Endodermal cell (in vitro differentiated cells): ENCODE data around the gene CD6. TPM values are rescaled to one million over a fixed set of nuclear protein-coding genes. Genes with fewer than 3 reads are reported as not detected.

Experiments used
- DNase-seq: peaks from one replicate; pipeline ENCODE4 v3.0.0-alpha.2; 2017
- H3K27ac ChIP-seq: 2 replicates; pipeline ENCODE4 v1.5.1; 2013; ENCODE audit warnings: mild to moderate bottlenecking, low read depth, low read length, moderate library complexity
- H3K27me3 ChIP-seq: 2 replicates; pipeline ENCODE4 v1.6.1; 2013; ENCODE audit warnings: mild to moderate bottlenecking, low read length, moderate library complexity; ENCODE audit not compliant: insufficient read depth, control insufficient read depth, poor library complexity, severe bottlenecking
- H3K36me3 ChIP-seq: 2 replicates; pipeline ENCODE4 v1.7.0; 2013; ENCODE audit warnings: mild to moderate bottlenecking, low read length, moderate library complexity; ENCODE audit not compliant: control insufficient read depth, insufficient read depth
- H3K4me1 ChIP-seq: one replicate; pipeline ENCODE4 v1.7.0; 2013; ENCODE audit warnings: low read length; ENCODE audit not compliant: control insufficient read depth, insufficient read depth
- H3K4me3 ChIP-seq: 2 replicates; pipeline ENCODE4 v1.5.1; 2013; ENCODE audit warnings: mild to moderate bottlenecking, low read length, moderate library complexity
- H3K9ac ChIP-seq: 2 replicates; pipeline ENCODE4 v1.6.1; 2013; ENCODE audit warnings: mild to moderate bottlenecking, low read length, moderate library complexity; ENCODE audit not compliant: poor library complexity, severe bottlenecking; ENCODE audit errors: extremely low read depth
- H3K9me3 ChIP-seq: 2 replicates; pipeline ENCODE4 v1.6.1; 2013; ENCODE audit warnings: mild to moderate bottlenecking, low read length, moderate library complexity; ENCODE audit not compliant: control insufficient read depth
- H3K27ac Mint-ChIP-seq: 2 replicates; pipeline ENCODE4 v1.8.0; 2020; ENCODE audit warnings: mixed read lengths
- H3K27me3 Mint-ChIP-seq: 2 replicates; pipeline ENCODE4 v1.8.0; 2021; ENCODE audit warnings: mild to moderate bottlenecking, mixed read lengths; ENCODE audit not compliant: insufficient read depth
- H3K36me3 Mint-ChIP-seq: 2 replicates; pipeline ENCODE4 v1.8.0; 2020; ENCODE audit warnings: low read depth, mixed read lengths
- H3K4me1 Mint-ChIP-seq: 2 replicates; pipeline ENCODE4 v1.8.0; 2020; ENCODE audit warnings: mixed read lengths
- H3K4me3 Mint-ChIP-seq: 2 replicates; pipeline ENCODE4 v1.8.0; 2020; ENCODE audit warnings: mild to moderate bottlenecking, moderate library complexity, mixed read lengths
- H3K9me3 Mint-ChIP-seq: 2 replicates; pipeline ENCODE4 v1.8.0; 2020; ENCODE audit warnings: mild to moderate bottlenecking, mixed read lengths
- CTCF ChIP-seq: fragments of 200-600 bp; sonication (generic); conservative IDR thresholded peaks from 2 replicates; pipeline ENCODE4 v1.5.0; 2021; ENCODE audit warnings: antibody characterized with exemption, mild to moderate bottlenecking
- WGBS, 2 experiments: methylation state at CpG; one replicate each; pipeline versions ENCODE4 v1.1.5 to v1.1.7; 2013; ENCODE audit warnings: missing lambda C conversion rate in 2 of 2, mixed read lengths in 1 of 2; ENCODE audit not compliant: insufficient coverage in 1 of 2, insufficient read length in 1 of 2; 5-methylcytosine and 5-hydroxymethylcytosine counted together
- total RNA-seq, 2 donors: library from RNA; stranded (reverse); fragmentation: NEBNext Ultra II Directional in 1 of 2; extraction: Animal tissue kit (Norgen Biotek cat#: 25700) in 1 of 2; gene quantifications; 2 replicates in 1 of 2; 3 replicates in 1 of 2; pipeline ENCODE4 v1.2.1, GENCODE V29; 2021

The CD6 gene
- total RNA-seq, 2 donors from 2014 or later = 1.5 to 1.6 TPM

DNA sequence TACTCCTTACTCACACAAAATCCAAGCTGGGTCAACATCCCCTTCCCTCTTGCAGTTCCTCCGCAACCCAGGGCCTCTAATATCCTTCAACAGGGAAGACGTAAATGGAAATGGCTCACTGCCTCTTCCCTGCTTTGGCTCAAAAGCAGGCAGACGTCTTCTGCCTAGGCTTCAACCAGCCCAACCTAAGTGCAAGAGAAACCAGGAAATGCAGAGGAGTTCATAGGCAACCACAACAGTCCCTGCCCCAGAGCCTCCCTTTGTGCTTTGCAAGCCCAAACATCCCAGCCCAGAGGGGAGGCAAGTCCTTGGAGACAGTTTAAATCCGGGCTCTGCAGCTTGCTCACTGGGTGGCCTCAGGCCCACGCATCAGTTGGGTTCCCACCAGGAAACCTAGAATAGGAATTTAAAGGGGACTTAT, 33.3 kb downstream of the CD6 start:
- Mint-ChIP-seq H3K4me1 (peaks cover 26% of the 10 kb centered on the region), H3K27ac (no peak overlapping the region), H3K36me3 (no peaks in the 10 kb centered on the region), H3K27me3 (peaks cover 84% of the 10 kb centered on the region), H3K4me3 (no peak overlapping the region), H3K9me3 (no peaks in the 10 kb centered on the region)
- Histone ChIP-seq H3K4me1 (peaks cover 5% of the 10 kb centered on the region), H3K27ac (no peak overlapping the region), H3K9me3 (no peaks in the 10 kb centered on the region), H3K4me3 (no peak overlapping the region), H3K36me3 (no peaks in the 10 kb centered on the region), H3K9ac (no peak overlapping the region), H3K27me3 (peaks cover 51% of the 10 kb centered on the region)
- no peak for TF ChIP-seq CTCF
- WGBS, 2 experiments = 64 to 69% methylated on average over 5 of the region's 5 CpGs
- DNase-seq = no peak

DNA sequence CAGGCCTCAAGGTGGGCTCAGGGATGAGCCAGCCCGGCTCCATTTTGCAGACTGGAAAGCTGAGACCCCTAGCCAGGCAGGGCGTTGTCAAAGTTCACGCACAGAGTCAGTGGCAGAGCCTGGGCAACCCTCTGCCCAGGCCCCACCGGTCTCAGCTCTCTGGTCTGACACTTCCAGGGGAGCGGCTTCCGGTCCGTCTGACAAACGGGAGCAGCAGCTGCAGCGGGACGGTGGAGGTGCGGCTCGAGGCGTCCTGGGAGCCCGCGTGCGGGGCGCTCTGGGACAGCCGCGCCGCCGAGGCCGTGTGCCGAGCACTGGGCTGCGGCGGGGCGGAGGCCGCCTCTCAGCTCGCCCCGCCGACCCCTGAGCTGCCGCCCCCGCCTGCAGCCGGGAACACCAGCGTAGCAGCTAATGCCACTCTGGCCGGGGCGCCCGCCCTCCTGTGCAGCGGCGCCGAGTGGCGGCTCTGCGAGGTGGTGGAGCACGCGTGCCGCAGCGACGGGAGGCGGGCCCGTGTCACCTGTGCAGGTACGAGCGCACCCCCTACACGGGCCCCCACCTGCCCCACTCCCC, 36.0 kb downstream of the CD6 start:
- H3K27ac ChIP-seq = no peak overlapping the region
- H3K4me3 ChIP-seq = peak overlapping the region; percentile 57
- Mint-ChIP-seq H3K4me3 (peak overlapping the region; percentile 60), H3K27me3 (peaks cover 82% of the 10 kb centered on the region), H3K9me3 (no peaks in the 10 kb centered on the region), H3K27ac (no peak overlapping the region), H3K36me3 (no peaks in the 10 kb centered on the region), H3K4me1 (peaks cover 48% of the 10 kb centered on the region)
- H3K36me3 ChIP-seq = no peaks in the 10 kb centered on the region
- 4% methylated on average over 52 of the region's 52 CpGs; no CpG with 5 or more reads in 1 of the 2 experiments for WGBS, 2 experiments
- TF ChIP-seq CTCF = no peak
- H3K9ac ChIP-seq = no peak overlapping the region
- peaks cover 60% of the 10 kb centered on the region for H3K27me3 ChIP-seq
- H3K4me1 ChIP-seq = peaks cover 17% of the 10 kb centered on the region
- peak; percentile 81 for DNase-seq
- no peaks in the 10 kb centered on the region for H3K9me3 ChIP-seq

GRCh38 chr11:61007956-61008896, 36.7 kb downstream of the CD6 start:
- H3K36me3 Mint-ChIP-seq = no peaks in the 10 kb centered on the region
- H3K9ac ChIP-seq = no peak overlapping the region

More at GRCh38 chr11:61007956-61008896, 36.7 kb downstream of the CD6 start:
- no peaks in the 10 kb centered on the region for H3K36me3 ChIP-seq
- Mint-ChIP-seq H3K4me1 (peaks cover 49% of the 10 kb centered on the region), H3K9me3 (no peaks in the 10 kb centered on the region), H3K27ac (peak overlapping the region; percentile 44), H3K27me3 (peaks cover 82% of the 10 kb centered on the region), H3K4me3 (peak overlapping the region; percentile 60)
- H3K27ac ChIP-seq = no peak overlapping the region
- peak overlapping the region; percentile 57 for H3K4me3 ChIP-seq
- 28 to 36% methylated on average over 16 to 54 of the region's 54 CpGs for WGBS, 2 experiments
- peaks cover 18% of the 10 kb centered on the region for H3K4me1 ChIP-seq
- no peaks in the 10 kb centered on the region for H3K9me3 ChIP-seq
- peak; percentile 96 for DNase-seq
- peaks cover 68% of the 10 kb centered on the region for H3K27me3 ChIP-seq
- TF ChIP-seq CTCF = peak; percentile 22
